IPS-18c (cell line): ENCODE measurements around the gene CRTAC1.

Experiments used
- H3K4me3 ChIP-seq: 2 replicates; pipeline ENCODE4 v1.7.0; 2013; ENCODE audit warnings: low read depth, mild to moderate bottlenecking, low read length, moderate library complexity; ENCODE audit not compliant: insufficient read depth
- H3K9me3 ChIP-seq: one replicate; pipeline ENCODE4 v1.6.1; 2013; ENCODE audit warnings: mild to moderate bottlenecking, low read length, moderate library complexity; ENCODE audit not compliant: control insufficient read depth, insufficient read depth

Gene CRTAC1

GRCh38 chr10:98038288-98038687 lies 7.9 kb upstream of the CRTAC1 start:
- H3K4me3 ChIP-seq = no peak overlapping the region
- no peaks in the 10 kb centered on the region for H3K9me3 ChIP-seq

DNA sequence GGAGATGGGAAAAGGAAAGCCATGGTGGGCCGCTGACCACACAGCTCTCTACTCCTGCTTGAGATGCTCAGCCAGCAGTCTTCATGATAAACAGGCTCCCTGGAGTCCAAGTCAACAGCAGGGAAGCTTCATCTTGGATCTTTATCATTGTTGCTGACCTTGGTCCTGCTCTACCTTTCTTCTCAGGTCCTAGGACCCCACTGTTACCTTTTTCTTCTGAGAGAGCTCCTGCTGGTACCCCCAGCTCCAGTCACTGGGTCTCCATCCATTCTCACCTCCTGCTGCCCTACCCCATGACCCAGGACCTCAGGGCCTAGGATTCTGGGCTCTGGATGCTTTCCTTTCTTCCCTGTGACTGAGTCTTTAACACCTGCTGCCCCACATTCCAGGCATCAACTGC lies 5.2 kb upstream of the CRTAC1 start:
- Histone ChIP-seq H3K9me3 (no peaks in the 10 kb centered on the region), H3K4me3 (no peak overlapping the region)

GRCh38 chr10:98033515-98033914 lies 3.1 kb upstream of the CRTAC1 start:
- H3K4me3 ChIP-seq = no peak overlapping the region
- no peaks in the 10 kb centered on the region for H3K9me3 ChIP-seq

DNA sequence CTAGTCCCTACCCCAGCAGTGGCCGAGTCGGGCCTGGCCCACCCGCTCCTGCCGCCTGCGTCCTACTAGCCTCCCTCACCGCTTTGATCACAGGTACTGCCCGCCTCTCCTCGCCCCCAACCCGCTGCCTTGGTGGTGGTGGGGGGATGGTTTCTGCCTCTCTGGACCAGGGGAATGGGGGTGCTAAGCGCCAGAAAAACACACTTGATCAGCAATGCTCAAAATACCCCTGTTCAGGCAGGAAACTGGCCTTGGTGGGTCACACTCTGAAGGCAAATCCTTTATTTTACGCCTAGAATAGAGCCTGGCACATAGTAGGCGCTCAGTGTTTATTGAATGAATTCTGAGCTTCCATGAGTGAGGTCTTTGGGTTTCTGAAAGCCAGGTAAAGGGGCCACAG lies 1.0 kb upstream of the CRTAC1 start:
- peak overlapping the region; percentile 67 for H3K4me3 ChIP-seq
- H3K9me3 ChIP-seq = no peaks in the 10 kb centered on the region

DNA sequence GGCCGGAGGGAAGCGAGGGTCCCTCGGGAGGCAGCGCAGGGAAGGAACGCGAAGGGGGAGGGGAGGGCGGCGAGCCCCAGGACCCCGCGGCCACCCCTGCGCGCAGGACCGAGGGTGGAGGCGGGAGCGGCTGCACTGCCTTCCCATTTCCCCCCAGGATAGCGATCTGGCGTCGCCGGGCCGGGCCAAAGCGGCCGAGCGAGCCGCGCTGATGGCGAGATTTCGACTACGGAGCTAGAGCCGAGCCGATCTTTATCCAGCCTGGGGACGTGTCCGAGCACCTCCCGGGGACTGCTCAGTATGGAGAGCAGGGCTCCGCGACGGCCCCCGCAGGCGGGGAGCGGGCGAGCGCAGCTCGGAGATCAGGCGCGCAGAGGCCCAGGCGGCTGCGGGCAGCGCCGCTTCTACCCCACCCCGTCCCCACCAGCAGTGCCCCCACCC lies 590 bp upstream of the CRTAC1 start:
- H3K4me3 ChIP-seq = peak overlapping the region; percentile 67
- H3K9me3 ChIP-seq = no peaks in the 10 kb centered on the region

DNA sequence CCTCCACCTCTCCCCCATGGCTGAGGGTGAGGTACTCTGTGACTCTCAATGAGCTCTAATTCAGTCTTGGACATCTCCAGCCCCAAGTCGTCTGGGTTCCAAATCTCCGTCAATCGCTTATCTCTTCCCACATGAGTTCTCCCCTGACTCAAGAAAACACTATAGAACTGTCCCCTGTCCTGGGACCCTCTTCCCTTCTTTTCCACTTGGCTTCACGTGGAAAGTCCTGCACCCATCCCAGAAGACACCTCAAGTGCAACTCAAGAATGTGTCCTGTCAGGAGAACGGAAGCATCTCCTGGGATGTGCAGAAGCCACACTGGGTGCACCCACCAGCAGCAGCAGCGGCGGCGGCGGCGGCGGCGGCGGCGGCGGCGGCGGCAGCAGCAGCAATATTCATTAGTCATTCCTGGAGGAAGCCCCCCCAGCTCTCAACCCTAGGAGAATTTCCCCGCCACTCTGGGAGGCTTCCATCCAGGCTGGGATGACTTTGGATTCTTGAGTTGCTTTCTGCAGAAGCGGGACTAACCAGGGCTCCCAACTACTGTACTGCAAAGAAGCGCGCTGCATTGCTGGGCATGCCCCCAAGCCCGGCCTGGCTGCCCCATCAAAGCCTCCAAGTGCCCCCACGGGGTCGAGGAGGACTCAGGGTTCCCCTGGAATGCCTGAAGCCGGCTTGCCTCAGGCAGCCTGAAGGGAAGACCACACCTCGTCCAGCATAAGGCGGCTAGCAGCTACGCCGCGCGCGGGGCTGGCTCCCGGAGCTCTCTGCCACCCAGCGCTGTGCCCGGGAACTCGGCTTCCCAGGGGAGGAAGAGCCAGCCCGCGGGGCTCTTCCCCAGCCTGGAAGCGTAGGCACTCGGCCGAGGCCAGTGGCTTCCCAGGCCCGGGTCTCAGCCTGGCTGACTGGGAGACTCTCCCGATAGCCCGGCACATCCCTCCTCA lies 1.0 kb downstream of the CRTAC1 start:
- Histone ChIP-seq H3K9me3 (no peaks in the 10 kb centered on the region), H3K4me3 (peak overlapping the region; percentile 50)

- Histone ChIP-seq H3K4me3 (no peak overlapping the region), H3K9me3 (no peaks in the 10 kb centered on the region)
These were observed 2.2 kb downstream of the CRTAC1 start for GRCh38 chr10:98028168-98028770.

DNA sequence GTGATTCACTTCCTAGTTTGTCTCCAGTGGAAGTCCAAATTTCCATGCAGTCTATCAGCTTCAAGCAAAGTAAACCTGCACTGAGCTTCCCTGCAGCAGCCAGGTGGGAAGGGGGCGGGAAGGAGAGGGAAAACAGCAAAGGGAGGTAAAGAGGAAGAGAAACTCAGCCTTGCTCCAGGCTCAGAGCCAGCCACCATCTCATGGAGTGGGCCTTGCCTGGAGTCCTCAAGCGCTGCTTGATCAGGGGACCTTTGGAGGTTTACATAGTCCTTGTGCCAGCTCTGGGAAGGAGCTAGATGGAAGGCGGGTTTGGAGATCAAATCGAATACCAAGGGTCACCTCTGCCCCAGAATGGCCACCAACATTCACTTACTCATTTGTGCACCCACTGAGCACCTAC lies 7.4 kb downstream of the CRTAC1 start:
- Histone ChIP-seq H3K9me3 (no peaks in the 10 kb centered on the region), H3K4me3 (no peak overlapping the region)

DNA sequence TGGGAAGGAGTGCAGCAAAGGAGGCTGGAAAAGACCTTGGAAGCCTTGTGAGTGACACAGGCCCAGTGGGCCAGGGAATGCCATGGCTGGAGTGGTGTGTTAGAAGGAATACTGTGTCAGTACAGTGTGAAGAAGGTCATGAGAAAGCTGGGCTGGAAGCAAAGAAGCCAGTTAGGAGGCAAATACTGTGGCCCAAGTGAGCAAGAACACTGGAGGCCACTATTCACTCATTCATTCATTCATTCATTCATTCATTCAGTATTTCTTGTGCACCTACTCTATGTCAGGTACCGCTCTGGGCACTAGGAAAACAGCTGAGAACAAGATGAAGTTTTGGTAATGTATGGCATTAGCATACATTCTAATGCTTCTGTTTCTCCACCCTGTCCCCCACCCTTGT lies 9.6 kb downstream of the CRTAC1 start:
- H3K4me3 ChIP-seq = no peak overlapping the region

GRCh38 chr10:98020254-98020653 lies 10.2 kb downstream of the CRTAC1 start:
- Histone ChIP-seq H3K4me3 (no peak overlapping the region), H3K9me3 (no peaks in the 10 kb centered on the region)

More for the DNA sequence above, 9.6 kb downstream of the CRTAC1 start:
- no peaks in the 10 kb centered on the region for H3K9me3 ChIP-seq

GRCh38 chr10:98019784-98020183 lies 10.6 kb downstream of the CRTAC1 start:
- Histone ChIP-seq H3K9me3 (no peaks in the 10 kb centered on the region), H3K4me3 (no peak overlapping the region)

DNA sequence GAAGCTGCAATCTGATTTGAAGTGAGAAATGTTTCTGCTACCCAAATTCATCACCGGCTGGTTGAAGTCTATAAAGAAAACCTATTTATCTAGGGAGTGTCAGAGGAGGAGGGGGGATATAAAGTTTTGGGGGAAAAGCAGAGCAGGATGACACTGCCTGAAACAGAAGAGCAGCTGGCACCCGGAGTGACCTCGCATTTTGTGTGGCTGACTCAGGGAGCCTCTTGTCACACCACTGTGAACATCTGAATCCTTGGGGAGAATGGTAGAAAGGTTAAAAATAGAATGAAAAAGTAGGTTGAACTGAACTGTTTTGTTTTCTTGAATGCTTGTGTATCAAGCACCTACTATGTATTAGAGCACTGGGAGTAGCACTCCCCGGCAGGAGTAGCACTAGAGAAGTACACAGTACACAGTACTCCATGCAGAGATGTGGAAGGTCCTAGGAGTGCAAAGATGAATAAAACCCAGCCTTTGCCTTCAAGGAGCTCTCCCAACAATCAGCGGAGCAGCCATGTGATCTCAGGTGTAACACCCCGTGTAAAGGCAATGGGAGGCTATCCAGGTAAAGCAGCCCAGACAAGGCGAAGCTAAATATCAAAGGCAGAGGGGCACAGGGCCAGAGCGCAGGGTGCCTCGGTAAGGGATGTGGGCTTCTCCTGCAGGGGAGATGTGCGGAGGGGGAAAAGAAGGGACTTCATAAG lies 13.5 kb downstream of the CRTAC1 start:
- Histone ChIP-seq H3K4me3 (no peak overlapping the region), H3K9me3 (no peaks in the 10 kb centered on the region)

DNA sequence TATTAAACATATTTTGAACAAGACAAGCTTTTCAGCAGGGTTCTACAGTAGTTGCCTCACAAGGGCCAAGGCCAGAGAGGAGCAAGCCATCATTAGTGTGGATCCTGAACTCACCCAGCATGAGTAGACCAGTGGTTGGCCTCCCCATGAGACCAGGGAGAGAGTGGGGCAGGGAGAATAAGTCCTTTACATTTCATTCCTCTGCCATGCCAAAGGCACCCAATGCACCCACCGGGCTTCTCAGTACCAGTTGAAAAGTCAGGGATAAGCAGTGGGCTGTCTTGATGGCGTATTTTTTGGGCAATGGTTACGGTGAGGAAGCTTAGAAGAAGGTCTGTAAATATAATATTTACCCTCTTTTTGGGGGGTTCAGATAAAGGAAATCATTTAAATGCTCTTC lies 16.6 kb downstream of the CRTAC1 start:
- H3K9me3 ChIP-seq = no peaks in the 10 kb centered on the region
- no peak overlapping the region for H3K4me3 ChIP-seq

- Histone ChIP-seq H3K4me3 (no peak overlapping the region), H3K9me3 (no peaks in the 10 kb centered on the region)
These were observed 17.3 kb downstream of the CRTAC1 start for GRCh38 chr10:98013122-98013521.

GRCh38 chr10:98012644-98013043 lies 17.8 kb downstream of the CRTAC1 start:
- Histone ChIP-seq H3K4me3 (no peak overlapping the region), H3K9me3 (no peaks in the 10 kb centered on the region)

DNA sequence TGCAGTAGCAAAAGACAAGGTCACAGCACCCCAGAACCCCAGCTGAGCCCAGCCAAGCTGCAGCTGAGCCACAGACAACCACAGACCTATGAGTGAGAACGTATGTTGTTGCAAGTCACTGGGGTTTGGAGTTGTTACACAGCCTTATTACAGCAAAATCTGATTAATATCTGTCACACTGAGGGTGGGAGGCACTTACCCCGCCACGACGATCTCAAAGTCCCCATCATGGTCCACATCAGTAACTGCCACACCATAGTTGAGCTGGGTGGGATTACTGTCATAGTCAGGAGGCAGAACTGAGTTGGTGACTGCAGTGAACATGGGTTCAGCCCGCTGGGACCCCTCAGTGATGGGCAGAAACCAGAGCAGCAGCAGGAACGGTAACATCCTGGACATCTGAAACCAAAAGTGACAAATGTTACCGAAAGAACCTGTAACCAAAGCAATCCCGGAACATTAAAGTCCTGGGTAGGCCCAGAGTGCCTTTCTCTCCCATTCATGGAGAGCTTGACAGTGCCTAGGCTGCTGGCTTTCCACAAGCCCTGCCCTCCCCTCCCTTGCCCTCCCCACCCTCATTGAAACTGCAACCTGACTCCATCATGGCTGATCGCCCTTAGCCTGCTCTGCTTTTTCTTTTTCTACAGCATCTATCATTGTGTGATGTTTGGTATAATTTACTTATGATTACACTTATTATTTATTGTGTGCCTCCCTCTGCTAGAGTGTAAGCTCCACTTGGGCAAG lies 19.3 kb downstream of the CRTAC1 start:
- Histone ChIP-seq H3K4me3 (no peak overlapping the region), H3K9me3 (no peaks in the 10 kb centered on the region)

DNA sequence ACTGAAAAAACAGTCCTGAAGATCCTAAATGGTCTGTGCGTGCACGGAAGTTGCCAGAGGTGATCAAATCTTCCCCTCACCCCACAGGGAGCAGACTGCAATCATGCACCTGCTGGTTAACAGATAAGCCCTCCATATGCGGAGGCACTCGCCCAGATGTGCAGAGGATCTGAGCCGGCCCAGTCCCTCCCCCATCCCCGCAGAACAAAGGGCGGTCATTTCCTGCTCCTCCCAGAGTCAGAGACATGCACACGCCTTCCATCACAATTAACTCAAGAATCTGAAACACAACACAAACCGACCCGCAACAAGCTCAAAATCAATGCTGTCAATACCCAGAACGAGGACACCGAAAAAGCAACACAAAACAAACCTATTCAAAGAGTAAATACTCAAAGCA lies 24.2 kb downstream of the CRTAC1 start:
- H3K4me3 ChIP-seq = 0 out of 2 replicates have a peak overlapping the region, but pooled peaks have one; percentile 11
- H3K9me3 ChIP-seq = no peaks in the 10 kb centered on the region
